ENCODE measurements around the gene ZNF738. TPM values are rescaled to one million over a fixed set of nuclear protein-coding genes. Genes with fewer than 3 reads are reported as not detected.
A peak's percentile ranks its signal among the peaks of the same experiment; 100 is the strongest.
"Not testable (repeated sequence)": the region's sequence is repeated elsewhere in the genome, so short reads cannot be mapped to it uniquely, and the experiment has no call there.

The ZNF738 gene
- polyA plus RNA-seq (ENCODE audit: insufficient read length), result 18.2 TPM

DNA sequence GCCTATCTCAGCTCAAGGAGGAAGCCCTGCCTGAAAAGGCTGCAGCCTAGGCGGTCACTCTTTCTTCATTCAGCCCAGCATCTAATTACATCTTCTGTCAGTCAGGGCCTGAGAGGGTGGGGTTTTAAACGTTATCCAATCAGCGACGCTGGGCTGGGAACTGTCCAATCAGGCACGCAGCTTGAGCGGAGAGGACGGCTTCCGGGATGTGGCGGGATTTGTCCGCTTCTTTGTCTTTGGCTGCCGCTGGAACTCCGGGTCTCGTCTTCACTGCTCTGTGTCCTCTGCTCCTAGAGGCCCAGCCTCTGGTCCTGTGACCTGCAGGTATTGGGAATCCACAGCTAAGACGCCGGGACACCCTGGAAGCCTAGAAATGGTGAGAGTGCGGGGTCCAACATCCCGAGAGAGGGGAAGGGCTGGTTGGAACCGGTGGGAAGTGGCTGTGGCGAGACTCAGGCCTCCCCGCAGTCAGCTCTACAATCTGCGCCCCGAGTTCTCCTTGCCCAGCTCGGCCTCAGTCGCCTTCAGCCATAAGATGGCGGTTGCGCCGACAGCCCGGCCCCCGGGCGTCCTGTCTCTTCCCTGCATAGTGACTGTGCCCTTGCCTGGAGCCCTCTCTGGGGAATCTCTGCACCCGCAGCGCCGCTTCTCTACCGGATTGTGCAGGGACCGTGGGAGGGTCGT is at the start of gene ZNF738:
ZNF738 (plus strand) TSS at position 233 of the 684 bp plus-strand sequence; CDS start at position 374, 141 bp downstream.
- DNase-seq, result peak; percentile 97

DNA sequence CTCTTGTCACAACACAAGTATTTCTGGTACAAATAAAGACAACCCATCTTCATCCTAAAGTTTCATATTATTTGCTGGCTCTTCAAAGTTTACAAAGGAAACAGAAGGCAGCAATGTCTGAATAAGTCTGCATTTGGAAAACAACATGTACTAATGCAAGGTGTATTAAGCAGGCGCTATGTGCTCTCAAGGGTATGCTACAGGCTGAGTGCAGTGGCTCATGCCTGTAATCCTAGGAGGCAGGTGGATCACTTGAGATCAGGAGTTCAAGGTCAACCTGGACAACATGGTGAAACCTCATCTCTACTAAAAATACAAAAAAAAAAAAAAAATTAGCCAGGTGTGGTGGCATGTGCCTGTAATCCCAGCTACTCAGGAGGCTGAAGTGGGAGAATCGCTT is 46.0 kb upstream of the ZNF738 start:
- not testable (repeated sequence) for DNase-seq

DNA sequence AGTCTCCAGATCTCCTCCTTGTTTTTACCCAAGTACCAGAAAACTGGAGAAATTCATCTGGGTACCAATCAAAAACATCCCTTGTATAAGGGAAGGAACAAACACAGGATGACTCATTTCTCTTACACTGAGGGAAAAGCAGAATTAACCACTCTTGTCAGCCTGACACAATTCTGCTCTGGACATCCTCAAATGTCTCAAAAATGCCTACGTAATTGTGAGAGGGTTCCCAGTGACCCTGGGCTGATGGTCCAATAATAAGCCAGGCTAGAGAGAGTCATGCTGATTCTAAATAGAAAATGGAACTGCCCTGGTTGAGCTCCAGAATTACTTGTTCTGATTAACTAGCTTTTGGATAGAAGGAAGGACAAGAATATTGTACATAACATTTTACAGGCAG is 44.1 kb upstream of the ZNF738 start:
- no peak for DNase-seq

DNA sequence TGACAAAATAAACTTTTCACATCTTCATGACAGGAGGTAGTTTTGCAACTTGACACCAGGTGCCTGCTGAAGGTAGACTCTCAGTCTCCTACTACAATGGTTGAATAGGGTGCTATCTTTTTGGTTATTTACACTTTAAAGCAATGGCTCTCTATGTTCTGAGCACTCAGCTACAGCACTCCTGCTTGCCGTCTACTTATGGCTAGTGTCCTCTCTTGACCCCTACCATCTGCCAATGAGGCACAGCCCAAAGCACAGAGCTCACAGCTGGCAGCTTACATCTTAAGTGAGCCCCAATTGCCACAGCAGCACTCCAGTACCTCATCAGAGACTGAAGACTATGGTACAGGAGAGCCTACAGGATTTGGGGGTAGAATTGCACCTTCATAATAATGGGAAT is 41.0 kb upstream of the ZNF738 start:
- no peak for DNase-seq

DNA sequence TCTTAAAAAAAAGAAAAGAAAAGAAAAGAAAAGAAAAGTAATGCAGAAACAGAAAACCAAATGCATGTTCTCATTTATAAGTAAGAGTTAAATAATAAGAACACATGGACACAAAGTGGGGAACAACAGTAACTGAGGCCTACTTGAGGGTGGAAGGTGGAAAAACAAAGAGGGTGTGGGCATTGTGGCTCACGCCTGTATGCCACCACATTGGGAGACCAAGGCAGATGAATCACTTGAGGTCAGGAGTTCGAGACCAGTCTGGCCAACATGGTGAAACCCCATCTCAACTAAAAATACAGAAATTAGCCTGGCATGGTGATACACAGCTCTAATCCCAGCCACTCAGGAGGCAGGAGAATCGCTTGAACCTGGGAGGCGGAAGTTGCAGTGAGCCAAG is 37.7 kb upstream of the ZNF738 start:
- DNase-seq, result no peak

DNA sequence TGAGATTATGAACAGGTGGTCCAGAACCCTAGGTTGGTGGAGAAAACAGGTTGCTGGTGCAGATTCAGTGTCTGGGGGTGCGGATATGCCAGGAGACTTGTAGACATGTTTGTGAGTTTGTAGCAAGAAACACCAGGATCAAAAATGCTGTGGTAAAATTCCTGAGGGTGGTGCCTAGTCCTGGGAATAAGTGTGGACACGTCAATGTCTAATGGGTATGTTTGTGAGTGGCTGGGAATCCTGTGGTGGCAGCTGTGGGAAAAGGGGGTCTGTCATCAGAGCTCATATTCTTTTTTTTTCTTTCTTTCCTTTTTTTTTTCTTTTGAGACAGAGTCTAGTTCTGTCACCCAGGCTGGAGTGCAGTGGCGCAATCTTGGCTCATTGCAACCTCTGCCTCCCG is 36.8 kb upstream of the ZNF738 start:
- DNase-seq, result no peak

DNA sequence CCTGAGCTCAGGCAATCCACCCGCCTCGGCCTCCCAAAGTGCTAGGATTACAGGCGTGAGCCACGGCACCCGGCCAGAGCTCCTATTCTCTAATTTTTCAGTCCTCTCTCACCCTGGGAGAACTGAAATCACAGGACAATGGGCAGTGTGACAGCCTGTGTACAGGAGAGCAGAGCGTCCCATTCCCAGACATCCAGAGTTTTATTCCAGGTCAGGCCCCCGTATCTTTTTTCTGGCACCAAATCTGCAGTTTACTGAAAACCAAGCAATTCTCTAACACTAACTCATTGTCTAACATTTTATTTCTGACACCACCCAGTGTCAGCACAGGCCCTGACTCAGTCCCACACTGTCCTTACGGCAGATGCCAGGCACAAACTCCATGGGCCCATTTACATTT is 36.3 kb upstream of the ZNF738 start:
- no peak for DNase-seq

DNA sequence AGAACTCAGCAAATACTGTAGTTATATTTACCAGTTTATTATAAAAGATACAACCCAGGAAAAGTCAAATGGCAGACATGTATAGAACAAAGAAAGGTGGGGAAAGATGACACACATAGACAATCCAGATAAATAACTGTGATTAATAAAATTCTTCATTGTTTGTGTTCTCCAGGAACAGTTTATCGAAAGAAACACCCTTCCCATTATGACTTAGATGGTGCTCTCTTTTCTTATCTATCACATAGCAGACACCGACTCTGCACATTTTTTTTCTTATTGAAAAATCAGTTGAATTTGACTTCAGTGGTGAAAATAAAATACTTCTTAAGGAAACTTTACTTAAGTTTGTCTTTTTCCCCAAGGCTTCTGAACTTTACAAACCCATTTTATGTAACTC is 35.8 kb upstream of the ZNF738 start:
- DNase-seq, result no peak

DNA sequence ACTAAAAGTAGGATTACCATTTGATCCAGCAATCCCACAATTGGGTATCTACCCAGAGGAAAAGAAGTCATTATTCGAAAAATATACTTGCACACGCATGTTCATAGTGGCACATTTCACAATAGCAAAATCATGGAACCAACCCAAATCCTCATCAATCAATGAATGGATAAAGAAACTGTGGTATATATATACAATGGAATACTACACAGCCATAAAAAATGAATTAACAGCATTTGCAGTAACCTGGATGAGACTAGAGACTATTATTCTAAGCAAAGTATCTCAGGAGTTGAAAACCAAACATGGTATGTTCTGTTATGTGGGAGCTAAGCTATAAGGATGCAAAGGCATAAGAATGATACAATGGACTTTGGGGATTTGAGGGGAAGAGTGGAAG is 32.6 kb upstream of the ZNF738 start:
- DNase-seq, result no peak

DNA sequence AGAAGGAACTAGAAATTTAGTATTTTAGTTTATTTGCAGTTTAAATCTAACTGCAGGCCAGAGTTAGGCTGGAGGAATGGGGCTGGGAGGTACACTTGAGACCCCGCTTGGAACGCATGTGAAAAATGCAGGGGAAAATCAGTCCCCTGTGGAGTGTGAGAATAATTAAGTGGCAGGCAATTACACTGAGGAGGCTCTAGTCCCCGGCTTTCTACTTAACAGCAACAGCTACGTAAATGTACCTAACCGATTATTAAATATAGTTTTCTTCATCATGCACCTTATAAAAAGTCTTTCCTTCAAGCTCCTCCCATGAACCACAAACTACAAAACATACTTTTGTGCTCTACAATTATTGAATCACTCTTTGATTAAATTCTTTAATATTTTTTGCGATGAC is 30.4 kb upstream of the ZNF738 start:
- peak; percentile 2 for DNase-seq

DNA sequence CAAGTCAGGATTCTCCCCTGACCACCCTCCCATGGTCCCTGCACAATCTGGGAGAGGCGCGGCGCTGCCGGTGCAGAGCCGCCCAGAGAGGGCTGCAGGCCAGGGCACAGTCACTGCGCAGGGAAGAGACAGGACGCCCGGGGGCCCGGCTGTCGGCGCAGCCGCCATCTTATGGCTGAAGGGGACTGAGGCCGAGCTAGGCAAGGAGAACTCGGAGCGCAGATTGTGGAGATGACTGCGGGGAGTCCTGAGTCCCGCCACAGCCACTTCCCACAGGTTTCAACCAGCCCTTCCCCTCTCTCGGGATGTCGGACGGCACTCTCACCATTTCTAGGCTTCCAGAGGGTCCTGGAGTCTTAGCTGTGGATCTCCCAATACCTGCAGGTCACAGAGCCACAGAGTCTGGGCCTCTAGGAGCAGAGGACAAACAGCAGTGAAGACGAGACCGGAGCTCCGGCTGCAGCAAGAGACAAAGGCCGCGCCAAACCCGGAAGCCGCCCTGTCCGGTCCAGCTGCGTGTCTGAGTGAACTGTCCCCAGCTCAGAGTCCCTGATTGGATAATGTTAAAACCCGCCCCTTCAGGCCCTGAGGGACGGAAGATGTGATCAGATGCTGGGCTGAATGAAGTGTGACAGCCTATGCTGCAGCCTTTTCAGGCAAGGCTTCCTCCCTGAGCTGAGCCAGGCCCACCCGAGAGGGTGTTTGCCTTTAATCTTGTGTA is 29.8 kb upstream of the ZNF738 start, which contains the start of gene ZNF708:
ZNF708 (minus strand) TSS at position 526 of the 721 bp plus-strand sequence; CDS start at position 328, 198 bp downstream.
- peak; percentile 93 for DNase-seq

DNA sequence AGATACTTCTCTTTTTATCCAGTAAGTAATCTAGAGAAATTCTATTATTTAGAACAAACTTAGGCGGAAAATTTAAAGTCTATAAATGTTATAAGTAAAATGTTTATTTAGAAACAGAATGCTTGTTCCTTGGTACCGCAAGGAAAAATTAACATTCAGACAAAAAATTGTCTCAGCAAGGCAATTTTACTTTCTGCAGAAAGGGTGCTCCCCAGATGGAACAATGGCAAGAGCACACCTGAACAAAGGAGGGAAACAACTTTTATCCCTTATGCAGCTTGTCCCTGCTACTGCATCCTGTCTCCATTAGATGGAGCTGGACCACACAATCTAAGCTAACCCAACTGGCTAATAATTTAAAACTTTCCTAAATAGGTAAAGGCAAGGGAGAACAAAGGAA is 23.1 kb upstream of the ZNF738 start:
- no peak for DNase-seq

DNA sequence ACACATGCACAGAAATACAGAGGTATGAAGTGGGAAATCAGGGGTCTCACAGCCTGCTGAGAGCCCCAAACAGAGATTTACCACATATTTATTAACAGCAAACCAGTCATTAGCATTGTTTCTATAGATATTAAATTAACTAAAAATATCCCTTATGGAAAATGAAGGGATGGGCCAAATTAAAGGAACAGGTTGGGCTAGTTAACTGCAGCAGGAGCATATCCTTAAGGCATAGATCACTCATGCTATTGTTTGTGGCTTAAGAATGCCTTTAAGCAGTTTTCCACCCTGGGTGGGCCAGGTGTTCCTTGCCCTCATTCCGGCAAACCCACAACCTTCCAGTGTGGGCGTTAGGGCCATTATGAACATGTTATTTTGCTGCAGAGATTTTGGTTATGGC is 14.0 kb upstream of the ZNF738 start:
- not testable (repeated sequence) for DNase-seq

DNA sequence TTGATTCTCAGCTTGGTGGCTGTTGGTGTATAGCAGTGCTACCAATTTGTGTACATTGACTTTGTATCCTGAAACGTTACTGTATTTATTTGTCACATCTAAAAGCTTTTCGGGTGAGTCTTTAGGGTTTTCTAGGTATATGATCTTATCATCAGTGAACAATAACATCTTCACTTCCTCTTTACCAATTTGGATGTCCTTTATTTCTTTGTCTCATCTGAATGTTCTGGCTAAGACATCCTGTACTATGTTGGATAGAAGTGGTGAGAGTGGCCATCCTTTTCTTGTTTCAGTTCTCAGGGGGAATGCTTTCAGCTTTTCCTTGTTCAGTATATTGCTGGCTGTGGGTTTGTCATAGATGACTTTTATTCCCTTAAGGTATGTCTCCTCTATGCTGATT is 6.0 kb upstream of the ZNF738 start:
- no peak for DNase-seq

DNA sequence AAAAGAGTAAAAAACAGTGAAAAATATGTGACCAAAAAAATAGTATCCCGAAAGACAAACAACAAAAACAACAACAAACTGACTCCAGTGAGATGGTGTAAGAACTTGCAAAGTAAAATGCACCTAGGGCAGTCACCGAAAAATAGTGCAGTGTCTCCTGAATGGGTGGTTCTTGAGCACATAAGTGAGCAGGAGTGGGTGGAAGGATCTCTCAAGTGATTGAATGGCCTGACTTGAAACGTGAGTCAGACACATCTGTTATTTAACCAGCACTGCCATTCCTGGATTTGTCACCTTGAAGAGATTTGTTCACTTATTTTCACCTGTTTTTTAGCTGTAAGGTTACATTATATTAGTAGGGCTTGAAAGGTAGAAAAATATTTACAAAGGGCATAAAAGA is 3.5 kb downstream of the ZNF738 start:
- no peak for DNase-seq

DNA sequence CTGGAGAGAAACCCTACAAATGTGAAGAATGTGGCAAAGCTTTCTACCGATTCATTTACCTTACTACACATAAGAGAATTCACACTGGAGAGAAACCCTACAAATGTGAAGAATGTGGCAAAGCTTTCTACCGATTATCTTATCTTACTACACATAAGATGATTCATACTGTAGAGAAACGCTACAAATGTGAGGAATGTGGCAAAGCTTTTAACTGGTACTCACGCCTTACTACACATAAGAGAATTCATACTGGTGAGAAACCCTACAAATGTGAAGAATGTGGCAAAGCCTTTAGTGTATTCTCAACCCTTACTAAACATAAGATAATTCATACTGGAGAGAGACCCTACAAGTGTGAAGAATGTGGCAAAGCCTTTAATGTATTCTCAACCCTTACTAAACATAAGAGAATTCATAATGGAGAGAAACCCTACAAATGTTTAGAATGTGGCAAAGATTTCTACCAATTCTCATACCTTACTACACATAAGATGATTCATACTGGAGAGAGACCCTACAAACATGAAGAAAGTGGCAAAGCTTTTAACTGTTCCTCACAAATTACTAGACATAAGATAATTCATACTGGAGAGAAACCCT is 25.3 kb downstream of the ZNF738 start:
- DNase-seq, result no peak

DNA sequence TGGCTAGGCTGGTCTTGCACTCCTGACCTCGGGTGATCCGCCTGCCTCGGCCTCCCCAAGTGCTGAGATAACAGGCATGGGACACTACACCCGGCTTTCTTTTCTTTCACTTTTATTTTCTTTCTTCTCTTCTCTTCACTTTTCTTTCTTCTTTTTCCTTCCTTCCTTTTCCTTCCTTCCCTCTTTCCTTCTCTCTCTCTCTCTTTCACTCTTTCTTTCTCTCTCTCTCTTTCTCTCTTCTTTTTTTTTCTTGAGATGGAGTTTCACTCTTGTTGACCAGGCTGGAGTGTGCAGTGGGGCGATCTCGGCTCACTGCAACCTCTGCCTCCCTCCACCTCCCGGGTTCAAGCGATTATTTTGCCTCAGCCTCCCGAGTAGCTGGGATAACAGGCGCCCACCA is 37.3 kb downstream of the ZNF738 start:
- no peak for DNase-seq

DNA sequence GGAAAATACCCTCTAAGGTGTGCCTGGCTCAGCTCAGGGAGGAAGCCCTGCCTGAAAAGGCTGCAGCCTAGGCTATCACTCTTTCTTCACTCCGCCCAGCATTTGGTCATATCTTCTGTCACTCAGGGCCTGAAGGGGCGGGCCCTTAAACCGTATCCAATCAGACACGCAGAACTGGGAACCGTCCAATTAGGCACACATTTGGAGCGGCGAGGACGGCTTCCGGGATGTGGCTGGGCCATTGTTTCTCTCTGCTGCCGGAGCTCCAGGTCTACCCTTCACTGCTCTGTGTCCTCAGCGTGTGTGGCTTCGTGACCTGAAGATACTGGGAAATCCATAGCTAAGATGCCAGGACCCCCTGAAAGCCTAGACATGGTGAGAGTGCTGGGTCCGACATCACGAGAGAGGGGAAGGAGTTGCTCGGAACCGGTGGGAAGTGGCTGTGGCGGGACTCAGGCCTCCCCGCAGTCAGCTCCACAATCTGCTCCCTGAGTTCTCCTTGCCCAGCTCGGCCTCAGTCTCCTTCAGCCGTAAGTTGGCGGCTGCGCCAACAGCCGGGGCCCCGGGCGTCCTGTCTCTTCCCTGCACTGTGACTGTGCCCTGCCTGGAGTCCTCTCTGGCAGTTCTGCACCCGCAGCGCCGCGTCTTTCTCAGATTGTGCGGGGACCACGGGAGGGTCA is 38.2 kb downstream of the ZNF738 start, which contains the start of gene ZNF493:
ZNF493 (plus strand) TSS at position 241 of the 680 bp plus-strand sequence; CDS start at position 346, 105 bp downstream.
- DNase-seq, result peak; percentile 96

DNA sequence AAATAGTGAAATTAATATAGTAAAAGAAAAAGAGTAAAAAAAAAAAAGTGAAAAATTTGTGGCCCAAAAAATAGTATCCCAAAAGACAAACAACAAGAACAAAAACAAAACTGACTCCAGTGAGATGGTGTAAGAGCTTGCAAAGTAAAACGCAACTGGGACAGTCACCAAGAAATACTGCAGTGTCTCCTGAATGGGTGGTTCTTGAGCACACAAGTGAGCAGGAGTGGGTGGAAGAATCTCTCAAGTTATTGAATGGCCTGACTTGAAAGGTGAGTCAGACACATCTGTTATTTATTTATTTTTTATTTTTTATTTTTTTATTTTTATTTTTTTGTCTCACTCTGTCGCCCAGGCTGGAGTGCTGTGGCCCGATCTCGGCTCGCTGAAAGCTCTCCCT is 40.1 kb downstream of the ZNF738 start:
- DNase-seq, result no peak

DNA sequence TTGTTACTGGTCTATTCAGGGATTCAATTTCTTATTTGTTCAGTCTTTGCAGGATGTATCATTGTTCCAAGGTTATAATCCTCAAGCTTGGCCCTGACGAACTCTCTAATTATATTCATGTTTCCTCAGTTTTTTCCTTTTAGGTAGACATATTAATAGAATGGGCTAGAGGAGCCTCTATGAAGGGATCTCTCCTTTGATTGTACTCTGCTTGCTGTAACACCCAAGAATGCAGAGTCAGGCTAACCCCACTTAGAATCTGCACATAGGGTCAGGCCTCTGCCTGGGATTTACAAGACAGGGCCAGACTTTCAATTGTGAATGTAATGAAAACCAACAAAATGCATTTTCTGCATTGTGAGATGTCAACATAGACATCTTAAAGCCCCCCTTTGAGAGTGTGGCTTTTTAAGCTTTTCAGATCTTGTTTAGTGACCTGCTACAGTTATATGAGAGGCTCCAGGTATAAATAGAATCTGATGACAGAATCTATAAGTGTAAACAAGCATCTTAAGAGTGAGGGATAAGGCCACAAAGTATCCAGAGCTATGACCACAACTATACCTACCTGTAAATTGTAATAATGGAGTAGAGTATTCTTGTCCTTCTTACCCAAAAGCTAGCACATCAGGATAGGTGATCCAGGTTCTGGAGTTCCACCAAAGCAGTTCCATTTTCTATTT is 43.6 kb downstream of the ZNF738 start:
- no peak for DNase-seq

DNA sequence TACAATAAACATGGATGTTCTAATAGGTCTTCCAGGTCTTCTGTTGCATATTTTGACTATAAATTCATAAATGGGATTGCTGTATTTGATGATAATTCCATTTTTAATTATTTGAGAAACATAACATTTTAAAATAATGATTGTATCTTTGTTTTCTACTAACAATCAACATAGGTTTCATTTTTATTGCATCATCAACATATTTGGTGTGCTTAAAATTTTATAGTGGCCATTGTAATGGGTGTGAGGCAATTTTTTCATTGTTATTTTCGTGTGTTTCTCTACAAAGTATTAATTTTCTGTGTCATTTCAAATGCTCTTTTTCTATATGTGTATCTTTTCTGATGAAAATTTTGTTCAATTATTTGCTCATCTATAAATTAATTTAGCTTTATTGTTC is 51.4 kb downstream of the ZNF738 start:
- DNase-seq, result no peak

DNA sequence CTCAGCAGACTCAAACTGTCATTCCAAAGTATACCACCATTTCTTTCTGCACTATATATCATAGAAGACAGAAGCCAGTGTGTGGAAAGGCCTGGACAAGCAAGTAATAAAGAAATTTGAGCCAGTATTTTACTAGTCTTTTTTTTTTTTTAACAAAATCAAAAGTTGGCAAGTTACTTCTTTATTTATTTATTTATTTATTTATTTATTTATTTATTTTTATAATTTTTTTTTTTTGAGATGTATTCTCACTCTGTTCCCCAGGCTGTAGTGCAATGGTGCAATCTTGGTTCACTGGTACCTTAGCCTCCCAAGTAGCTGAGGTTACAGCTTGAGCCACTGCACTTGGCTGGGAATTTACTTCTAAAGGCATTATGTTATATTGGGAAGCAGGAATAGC is 63.4 kb downstream of the ZNF738 start:
- DNase-seq, result no peak
